NCI-H82 treated with DMSO at 0.1 percent for 48 hours (cell line): Measurements from ENCODE around the gene TMPRSS9.
"Not testable (repeated sequence)": the region's sequence is repeated elsewhere in the genome, so short reads cannot be mapped to it uniquely, and the experiment has no call there.

Source experiments
- DNase-seq: peaks from one replicate; lab custom pipeline; 2025; ENCODE audit not compliant: unreplicated experiment; lab: John Stamatoyannopoulos, UW

Gene TMPRSS9

GRCh38 chr19:2454962-2455850 lies 95.1 kb downstream of the TMPRSS9 start:
- no peak for DNase-seq

DNA sequence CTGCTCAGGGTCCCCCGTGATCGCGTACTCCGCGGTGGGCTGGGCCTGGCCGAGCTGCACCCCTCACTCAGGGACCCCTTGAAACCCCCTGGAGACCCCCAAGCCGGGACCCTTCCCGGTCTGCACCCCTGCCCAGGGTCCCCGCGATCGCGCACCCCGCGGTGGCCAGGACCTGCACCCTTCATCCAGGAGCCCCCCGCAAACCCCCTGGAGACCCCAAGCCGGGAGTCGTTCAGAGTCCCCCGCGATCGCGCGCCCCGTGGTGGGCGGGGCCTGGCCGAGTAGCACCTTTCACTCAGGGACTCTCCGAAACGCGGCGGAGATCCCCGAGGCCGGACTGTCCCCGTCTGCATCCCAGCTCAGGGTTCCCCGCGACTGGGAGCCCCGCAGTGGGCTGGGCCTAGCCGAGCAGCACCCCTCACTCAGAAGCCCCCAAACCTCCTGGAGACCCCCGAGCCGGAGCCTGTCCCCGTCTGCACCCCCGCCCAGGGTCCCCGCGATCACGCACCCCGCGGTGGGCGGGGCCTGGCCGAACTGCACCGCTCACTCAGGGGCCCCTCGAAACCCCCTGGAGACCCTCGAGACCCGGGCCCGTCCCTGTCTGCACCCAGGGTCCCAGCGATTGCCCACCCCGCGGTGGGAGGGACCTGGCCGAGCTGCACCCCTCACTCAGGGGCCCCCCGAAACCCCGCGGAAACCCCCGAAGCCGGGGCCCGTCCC lies 95.9 kb downstream of the TMPRSS9 start:
- no peak for DNase-seq

DNA sequence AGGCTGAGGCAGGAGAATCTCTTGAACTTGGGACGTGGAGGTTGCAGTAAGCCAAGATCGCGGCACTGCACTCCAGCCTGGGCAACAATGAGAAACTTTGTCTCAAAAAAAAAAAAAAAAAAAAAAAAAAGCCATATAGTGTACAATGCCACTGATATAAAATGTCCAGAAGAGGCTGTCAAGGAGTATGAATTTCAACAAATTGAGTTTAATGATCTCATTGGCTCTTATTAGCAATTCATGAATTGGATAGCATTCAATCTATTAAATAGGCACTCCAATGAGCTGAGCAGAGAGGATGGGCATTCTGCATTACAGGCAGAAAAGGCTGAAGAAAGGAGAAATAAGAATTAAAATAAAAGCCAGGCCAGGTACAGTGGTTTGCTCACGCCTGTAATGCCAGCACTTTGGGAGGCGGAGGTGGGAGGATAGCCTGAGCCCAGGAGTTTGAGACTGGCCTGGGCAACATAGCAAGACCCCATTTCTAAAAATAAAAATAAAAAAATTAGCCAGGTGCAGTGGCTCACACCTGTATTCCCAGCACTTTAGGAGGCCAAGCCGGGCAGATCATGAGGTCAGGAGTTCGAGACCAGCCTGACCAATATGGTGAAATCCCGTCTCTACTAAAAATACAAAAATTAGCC lies 97.5 kb downstream of the TMPRSS9 start:
- DNase-seq = no peak

GRCh38 chr19:2458054-2458453 lies 98.0 kb downstream of the TMPRSS9 start:
- no peak for DNase-seq

DNA sequence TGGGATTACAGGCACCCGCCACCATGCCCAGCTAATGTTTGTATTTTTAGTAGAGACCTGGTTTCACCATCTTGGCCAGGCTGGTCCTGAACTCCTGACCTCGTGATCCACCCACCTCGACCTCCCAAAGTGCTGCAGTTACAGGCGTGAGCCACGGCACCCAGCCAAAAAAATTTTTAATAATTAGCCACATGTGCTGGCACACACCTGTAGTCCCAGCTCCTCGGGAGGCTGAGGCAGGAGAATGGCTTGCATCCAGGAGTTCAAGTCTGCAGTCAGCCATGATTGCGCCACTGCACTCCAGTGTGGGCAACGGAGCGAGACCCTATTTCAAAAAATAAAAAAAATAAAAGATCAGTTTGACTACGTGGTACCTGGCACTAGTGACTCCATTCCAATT lies 98.7 kb downstream of the TMPRSS9 start:
- DNase-seq = not testable (repeated sequence)

GRCh38 chr19:2460245-2460644 lies 100.2 kb downstream of the TMPRSS9 start:
- no peak for DNase-seq

DNA sequence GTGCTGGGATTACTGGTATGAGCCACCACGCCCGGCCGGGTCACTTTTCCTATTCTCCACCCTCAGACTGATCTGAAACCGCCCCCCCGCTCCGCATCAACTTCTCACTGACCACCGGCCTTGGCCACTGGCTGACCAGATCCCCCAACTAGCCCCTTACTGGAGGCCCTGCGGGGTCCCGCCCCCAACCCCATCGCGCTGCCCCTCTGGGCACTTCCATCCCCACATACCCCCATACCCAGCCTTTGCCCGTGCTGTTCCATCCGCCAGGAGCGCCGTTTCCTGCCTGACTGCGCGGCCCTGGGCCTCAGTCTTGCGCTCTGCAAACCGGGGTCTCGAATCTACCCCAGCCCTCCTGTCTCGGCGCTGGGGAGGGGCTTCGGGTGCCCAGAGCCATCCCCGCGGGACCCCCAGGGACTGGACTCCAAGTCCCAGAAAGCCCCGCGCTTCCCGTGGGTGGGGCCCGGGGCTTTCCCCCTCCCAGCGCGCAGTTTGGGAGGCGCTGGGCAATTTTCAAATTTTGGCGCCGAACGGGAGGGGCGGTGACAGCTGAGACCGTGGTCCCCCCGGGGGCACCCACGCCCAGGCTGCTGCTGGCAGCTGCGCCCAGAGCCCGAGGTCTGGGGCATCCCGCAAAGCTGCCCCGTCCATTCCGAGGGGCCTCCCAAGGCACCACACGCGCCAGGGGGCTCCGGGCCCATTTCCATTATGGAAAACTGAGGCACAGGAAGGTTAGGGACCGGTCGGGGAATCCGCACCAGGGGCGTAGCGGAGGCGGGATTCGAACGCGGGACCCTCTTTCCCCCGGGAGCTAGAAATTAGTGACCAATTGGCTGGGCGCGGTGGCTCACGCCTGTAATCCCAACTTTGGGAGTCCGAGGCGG lies 101.9 kb downstream of the TMPRSS9 start:
- DNase-seq = no peak

GRCh38 chr19:2462635-2463421 lies 102.8 kb downstream of the TMPRSS9 start:
- peak; percentile 19 for DNase-seq

DNA sequence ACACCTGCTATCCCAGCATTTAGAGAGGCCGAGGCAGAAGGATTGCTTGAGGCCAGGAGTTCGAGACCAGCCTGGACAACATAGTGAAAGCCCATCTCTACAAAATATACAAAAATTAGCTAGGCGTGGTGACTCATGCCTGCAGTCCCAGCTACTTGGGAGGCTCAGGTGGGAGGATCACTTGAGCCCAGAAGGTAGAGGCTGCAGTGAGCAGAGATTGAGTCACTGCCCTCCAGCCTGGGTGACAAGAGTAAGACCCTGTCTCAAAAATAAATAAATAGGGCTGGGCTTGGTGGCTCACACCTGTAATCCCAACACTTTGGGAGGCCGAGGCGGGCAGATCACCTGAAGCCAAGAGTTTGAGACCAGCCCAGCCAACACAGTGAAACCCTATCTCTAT lies 103.6 kb downstream of the TMPRSS9 start:
- DNase-seq = not testable (repeated sequence)

DNA sequence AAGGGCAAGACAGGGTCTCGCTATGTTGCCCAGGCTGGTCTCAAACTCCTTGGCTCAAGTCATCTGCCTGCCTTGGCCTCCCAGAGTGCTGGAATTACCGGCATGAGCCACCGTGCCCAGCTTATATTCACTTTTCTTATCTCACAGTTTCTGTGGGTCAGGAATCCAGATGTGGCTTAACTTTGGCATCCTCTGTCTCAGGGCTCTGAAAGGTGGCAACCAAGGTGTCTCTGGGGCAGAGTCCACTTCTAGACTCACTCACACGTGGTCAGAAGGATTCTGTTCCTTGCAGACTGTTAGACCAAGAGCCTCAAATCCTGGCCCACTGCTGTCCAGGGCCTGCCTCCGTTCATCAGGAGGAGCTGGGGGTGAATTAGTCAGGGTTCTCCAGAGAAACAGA lies 104.3 kb downstream of the TMPRSS9 start:
- no peak for DNase-seq

DNA sequence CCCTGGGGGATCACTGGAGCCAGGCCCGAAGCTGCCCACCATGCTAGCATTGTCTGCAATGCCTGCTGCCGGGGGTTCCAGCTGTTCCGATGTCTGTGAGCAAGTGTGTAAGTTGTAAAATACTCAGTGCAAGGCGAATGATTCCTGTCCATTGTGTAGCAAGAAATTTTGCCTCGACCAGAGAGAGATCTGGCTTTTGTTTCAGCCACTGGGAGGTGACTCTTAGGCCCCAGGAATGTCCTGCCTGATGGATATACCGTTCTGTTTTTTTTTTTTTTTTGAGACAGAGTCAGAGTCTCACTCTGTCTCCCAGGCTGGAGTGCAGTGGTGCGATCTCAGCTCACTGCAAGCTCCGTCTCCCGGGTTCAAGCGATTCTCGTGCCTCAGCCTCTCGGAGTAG lies 108.5 kb downstream of the TMPRSS9 start:
- DNase-seq = no peak

GRCh38 chr19:2469102-2469914 lies 109.2 kb downstream of the TMPRSS9 start:
- DNase-seq = no peak

GRCh38 chr19:2469915-2470200 lies 109.8 kb downstream of the TMPRSS9 start:
- not testable (repeated sequence) for DNase-seq

DNA sequence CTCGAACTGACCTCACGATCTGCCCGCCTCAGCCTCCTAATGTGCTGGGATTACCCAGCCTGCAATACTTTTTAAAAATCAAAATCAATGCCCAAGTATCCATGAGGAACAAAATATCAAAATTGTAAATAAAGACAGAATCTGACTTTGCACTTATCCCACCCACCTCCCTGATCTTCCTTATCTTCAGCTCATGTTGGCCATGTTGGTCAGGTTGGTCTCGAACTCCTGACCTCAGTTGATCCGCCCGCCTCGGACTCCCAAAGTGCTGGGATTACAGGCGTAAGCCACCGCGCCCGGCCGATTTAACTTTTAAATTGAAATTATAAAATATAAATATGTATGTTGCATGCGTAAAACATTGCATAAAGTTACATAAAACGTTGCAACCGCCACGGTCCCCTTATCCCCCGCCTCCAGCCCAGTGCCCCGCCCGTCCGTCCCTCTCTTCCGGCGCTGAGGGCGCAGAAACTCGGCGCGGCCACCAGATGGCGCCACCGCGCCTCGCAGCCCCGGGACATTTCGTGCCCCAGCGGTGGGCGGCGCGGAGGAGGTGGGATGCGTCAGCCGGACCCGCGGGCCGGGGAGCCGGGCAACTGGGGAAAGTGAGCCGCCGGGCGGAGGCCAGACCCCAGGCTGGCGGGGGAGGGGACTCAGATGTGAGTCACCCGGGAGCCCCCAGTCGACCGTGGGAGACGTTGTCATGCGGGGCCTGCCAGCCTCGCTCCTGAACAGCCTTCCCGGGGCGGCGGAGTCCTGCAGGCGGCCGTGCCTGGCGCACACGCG lies 114.4 kb downstream of the TMPRSS9 start:
- DNase-seq = peak; percentile 37

- DNase-seq = no peak
Measured at GRCh38 chr19:2475018-2475701, 115.1 kb downstream of the TMPRSS9 start.
